ENCODE results near the gene CNTNAP5.

DNA sequence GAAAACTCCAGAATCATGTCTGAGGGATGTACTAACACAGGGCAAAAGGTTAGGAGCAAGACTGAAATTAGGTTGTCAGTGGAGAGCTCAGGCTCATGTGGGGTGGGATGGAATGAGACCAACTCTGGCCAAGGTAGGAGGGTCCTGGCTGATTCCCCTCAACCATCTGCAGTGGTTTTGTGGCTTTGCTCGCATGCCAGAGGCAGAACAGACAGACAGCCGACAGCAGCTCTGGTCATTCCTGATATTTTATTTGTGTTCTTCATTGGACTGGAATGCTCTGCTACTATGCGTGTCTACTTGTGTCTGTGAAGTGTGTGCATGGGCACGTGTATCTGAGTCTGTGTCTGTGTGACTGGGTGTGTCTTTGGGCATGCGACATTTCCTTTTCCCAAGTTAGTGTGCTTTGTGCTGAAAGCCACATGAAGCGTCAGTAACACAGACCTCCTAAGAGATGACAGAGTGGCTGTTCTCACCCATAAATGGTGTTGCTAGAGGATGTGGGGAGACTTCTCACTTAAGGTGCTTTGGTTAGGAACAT is 239.5 kb downstream of the CNTNAP5 start:
- TF ChIP-seq, protein P1, sequence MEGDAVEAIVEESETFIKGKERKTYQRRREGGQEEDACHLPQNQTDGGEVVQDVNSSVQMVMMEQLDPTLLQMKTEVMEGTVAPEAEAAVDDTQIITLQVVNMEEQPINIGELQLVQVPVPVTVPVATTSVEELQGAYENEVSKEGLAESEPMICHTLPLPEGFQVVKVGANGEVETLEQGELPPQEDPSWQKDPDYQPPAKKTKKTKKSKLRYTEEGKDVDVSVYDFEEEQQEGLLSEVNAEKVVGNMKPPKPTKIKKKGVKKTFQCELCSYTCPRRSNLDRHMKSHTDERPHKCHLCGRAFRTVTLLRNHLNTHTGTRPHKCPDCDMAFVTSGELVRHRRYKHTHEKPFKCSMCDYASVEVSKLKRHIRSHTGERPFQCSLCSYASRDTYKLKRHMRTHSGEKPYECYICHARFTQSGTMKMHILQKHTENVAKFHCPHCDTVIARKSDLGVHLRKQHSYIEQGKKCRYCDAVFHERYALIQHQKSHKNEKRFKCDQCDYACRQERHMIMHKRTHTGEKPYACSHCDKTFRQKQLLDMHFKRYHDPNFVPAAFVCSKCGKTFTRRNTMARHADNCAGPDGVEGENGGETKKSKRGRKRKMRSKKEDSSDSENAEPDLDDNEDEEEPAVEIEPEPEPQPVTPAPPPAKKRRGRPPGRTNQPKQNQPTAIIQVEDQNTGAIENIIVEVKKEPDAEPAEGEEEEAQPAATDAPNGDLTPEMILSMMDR (IDR thresholded peaks at IDR 0.05) = no peak
- no peak for TF ChIP-seq EZH2 (IDR thresholded peaks at IDR 0.05; ENCODE audit: borderline replicate concordance, insufficient read depth, low read depth, low read length, poor library complexity, severe bottlenecking)
